Endodermal cell (in vitro differentiated cells): ENCODE results near the gene QSOX1. TPM values are rescaled to one million over a fixed set of nuclear protein-coding genes. Genes with fewer than 3 reads are reported as not detected.

Source experiments
- DNase-seq: peaks from one replicate; pipeline ENCODE4 v3.0.0-alpha.2; 2017
- H3K27ac ChIP-seq: 2 replicates; pipeline ENCODE4 v1.5.1; 2013; ENCODE audit warnings: mild to moderate bottlenecking, low read depth, low read length, moderate library complexity
- H3K27me3 ChIP-seq: 2 replicates; pipeline ENCODE4 v1.6.1; 2013; ENCODE audit warnings: mild to moderate bottlenecking, low read length, moderate library complexity; ENCODE audit not compliant: insufficient read depth, control insufficient read depth, poor library complexity, severe bottlenecking
- H3K36me3 ChIP-seq: 2 replicates; pipeline ENCODE4 v1.7.0; 2013; ENCODE audit warnings: mild to moderate bottlenecking, low read length, moderate library complexity; ENCODE audit not compliant: control insufficient read depth, insufficient read depth
- H3K4me1 ChIP-seq: one replicate; pipeline ENCODE4 v1.7.0; 2013; ENCODE audit warnings: low read length; ENCODE audit not compliant: control insufficient read depth, insufficient read depth
- H3K4me3 ChIP-seq: 2 replicates; pipeline ENCODE4 v1.5.1; 2013; ENCODE audit warnings: mild to moderate bottlenecking, low read length, moderate library complexity
- H3K9ac ChIP-seq: 2 replicates; pipeline ENCODE4 v1.6.1; 2013; ENCODE audit warnings: mild to moderate bottlenecking, low read length, moderate library complexity; ENCODE audit not compliant: poor library complexity, severe bottlenecking; ENCODE audit errors: extremely low read depth
- H3K9me3 ChIP-seq: 2 replicates; pipeline ENCODE4 v1.6.1; 2013; ENCODE audit warnings: mild to moderate bottlenecking, low read length, moderate library complexity; ENCODE audit not compliant: control insufficient read depth
- H3K27ac Mint-ChIP-seq: 2 replicates; pipeline ENCODE4 v1.8.0; 2020; ENCODE audit warnings: mixed read lengths
- H3K27me3 Mint-ChIP-seq: 2 replicates; pipeline ENCODE4 v1.8.0; 2021; ENCODE audit warnings: mild to moderate bottlenecking, mixed read lengths; ENCODE audit not compliant: insufficient read depth
- H3K36me3 Mint-ChIP-seq: 2 replicates; pipeline ENCODE4 v1.8.0; 2020; ENCODE audit warnings: low read depth, mixed read lengths
- H3K4me1 Mint-ChIP-seq: 2 replicates; pipeline ENCODE4 v1.8.0; 2020; ENCODE audit warnings: mixed read lengths
- H3K4me3 Mint-ChIP-seq: 2 replicates; pipeline ENCODE4 v1.8.0; 2020; ENCODE audit warnings: mild to moderate bottlenecking, moderate library complexity, mixed read lengths
- H3K9me3 Mint-ChIP-seq: 2 replicates; pipeline ENCODE4 v1.8.0; 2020; ENCODE audit warnings: mild to moderate bottlenecking, mixed read lengths
- WGBS, 2 experiments: methylation state at CpG; one replicate each; pipeline versions ENCODE4 v1.1.5 to v1.1.7; 2013; ENCODE audit warnings: missing lambda C conversion rate in 2 of 2, mixed read lengths in 1 of 2; ENCODE audit not compliant: insufficient coverage in 1 of 2, insufficient read length in 1 of 2; 5-methylcytosine and 5-hydroxymethylcytosine counted together
- total RNA-seq, 2 donors: library from RNA; stranded (reverse); fragmentation: NEBNext Ultra II Directional in 1 of 2; extraction: Animal tissue kit (Norgen Biotek cat#: 25700) in 1 of 2; gene quantifications; 2 replicates in 1 of 2; 3 replicates in 1 of 2; pipeline ENCODE4 v1.2.1, GENCODE V29; 2021
- TF ChIP-seq, protein P1 (sequence below): fragments of 200-600 bp; sonication (generic); conservative IDR thresholded peaks from 2 replicates; pipeline ENCODE4 v1.5.0; 2021; ENCODE audit warnings: antibody characterized with exemption, mild to moderate bottlenecking

QSOX1 gene
- total RNA-seq, 2 donors from 2014 or later = 77.9 to 116 TPM

DNA sequence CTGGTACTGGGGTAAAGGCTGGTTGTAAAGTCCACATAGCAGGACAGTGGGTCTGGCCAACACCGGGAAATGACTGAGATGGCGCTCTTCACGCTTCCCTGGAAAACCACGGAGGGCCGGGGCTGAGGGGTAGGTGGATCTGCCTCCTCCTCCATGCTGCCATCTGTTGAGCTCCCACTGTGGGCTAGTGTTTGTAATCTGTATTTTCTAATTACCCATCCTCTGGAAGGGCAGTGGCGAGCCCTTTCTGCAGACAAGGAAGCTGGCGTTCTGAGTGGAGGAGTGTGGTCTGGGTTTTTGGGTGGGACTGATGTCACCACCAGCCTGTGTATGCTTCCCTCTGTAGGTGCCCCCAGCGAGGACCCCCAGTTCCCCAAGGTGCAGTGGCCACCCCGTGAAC, 41.2 kb downstream of the QSOX1 start:
- Mint-ChIP-seq H3K27me3 (peaks cover 45% of the 10 kb centered on the region), H3K36me3 (peaks cover 32% of the 10 kb centered on the region), H3K9me3 (no peaks in the 10 kb centered on the region), H3K27ac (no peak overlapping the region), H3K4me1 (peaks cover 20% of the 10 kb centered on the region), H3K4me3 (no peak overlapping the region)
- 93 to 96% methylated on average over 3 to 9 of the region's 9 CpGs for WGBS, 2 experiments
- peaks cover 2% of the 10 kb centered on the region for H3K4me1 ChIP-seq
- H3K27me3 ChIP-seq = peaks cover 42% of the 10 kb centered on the region
- TF ChIP-seq, protein P1, sequence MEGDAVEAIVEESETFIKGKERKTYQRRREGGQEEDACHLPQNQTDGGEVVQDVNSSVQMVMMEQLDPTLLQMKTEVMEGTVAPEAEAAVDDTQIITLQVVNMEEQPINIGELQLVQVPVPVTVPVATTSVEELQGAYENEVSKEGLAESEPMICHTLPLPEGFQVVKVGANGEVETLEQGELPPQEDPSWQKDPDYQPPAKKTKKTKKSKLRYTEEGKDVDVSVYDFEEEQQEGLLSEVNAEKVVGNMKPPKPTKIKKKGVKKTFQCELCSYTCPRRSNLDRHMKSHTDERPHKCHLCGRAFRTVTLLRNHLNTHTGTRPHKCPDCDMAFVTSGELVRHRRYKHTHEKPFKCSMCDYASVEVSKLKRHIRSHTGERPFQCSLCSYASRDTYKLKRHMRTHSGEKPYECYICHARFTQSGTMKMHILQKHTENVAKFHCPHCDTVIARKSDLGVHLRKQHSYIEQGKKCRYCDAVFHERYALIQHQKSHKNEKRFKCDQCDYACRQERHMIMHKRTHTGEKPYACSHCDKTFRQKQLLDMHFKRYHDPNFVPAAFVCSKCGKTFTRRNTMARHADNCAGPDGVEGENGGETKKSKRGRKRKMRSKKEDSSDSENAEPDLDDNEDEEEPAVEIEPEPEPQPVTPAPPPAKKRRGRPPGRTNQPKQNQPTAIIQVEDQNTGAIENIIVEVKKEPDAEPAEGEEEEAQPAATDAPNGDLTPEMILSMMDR = no peak
- H3K9ac ChIP-seq = no peak overlapping the region
- H3K4me3 ChIP-seq = no peak overlapping the region
- no peak overlapping the region for H3K27ac ChIP-seq
- DNase-seq = no peak
- H3K9me3 ChIP-seq = no peaks in the 10 kb centered on the region
- peaks cover 8% of the 10 kb centered on the region for H3K36me3 ChIP-seq

DNA sequence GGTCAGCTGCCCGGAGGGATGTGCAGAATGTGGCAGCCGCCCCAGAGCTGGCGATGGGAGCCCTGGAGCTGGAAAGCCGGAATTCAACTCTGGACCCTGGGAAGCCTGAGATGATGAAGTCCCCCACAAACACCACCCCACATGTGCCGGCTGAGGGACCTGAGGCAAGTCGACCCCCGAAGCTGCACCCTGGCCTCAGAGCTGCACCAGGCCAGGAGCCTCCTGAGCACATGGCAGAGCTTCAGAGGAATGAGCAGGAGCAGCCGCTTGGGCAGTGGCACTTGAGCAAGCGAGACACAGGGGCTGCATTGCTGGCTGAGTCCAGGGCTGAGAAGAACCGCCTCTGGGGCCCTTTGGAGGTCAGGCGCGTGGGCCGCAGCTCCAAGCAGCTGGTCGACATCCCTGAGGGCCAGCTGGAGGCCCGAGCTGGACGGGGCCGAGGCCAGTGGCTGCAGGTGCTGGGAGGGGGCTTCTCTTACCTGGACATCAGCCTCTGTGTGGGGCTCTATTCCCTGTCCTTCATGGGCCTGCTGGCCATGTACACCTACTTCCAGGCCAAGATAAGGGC, 41.9 kb downstream of the QSOX1 start:
- peaks cover 26% of the 10 kb centered on the region for H3K36me3 Mint-ChIP-seq
- no peak overlapping the region for H3K4me3 Mint-ChIP-seq
- H3K4me3 ChIP-seq = no peak overlapping the region
- H3K36me3 ChIP-seq = peaks cover 8% of the 10 kb centered on the region
- H3K27ac Mint-ChIP-seq = no peak overlapping the region
- 95 to 96% methylated on average over 6 to 17 of the region's 17 CpGs for WGBS, 2 experiments
- DNase-seq = no peak
- no peaks in the 10 kb centered on the region for H3K9me3 Mint-ChIP-seq
- H3K9ac ChIP-seq = no peak overlapping the region
- no peaks in the 10 kb centered on the region for H3K9me3 ChIP-seq
- peaks cover 2% of the 10 kb centered on the region for H3K4me1 ChIP-seq
- H3K27me3 Mint-ChIP-seq = peaks cover 47% of the 10 kb centered on the region
- TF ChIP-seq, protein P1 = no peak
- peaks cover 20% of the 10 kb centered on the region for H3K4me1 Mint-ChIP-seq
- H3K27me3 ChIP-seq = peaks cover 48% of the 10 kb centered on the region
- H3K27ac ChIP-seq = no peak overlapping the region

DNA sequence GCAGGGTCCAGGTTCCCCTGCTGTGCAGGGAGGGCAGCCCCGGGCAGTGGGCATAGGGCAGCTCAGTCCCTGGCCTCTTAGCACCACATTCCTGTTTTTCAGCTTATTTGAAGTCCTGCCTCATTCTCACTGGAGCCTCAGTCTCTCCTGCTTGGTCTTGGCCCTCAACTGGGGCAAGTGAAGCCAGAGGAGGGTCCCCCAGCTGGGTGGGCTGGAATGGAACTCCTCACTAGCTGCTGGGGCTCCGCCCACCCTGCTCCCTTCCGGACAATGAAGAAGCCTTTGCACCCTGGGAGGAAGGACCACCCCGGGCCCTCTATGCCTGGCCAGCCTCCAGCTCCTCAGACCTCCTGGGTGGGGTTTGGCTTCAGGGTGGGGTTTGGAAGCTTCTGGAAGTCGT, 42.6 kb downstream of the QSOX1 start:
- H3K36me3 Mint-ChIP-seq = peaks cover 22% of the 10 kb centered on the region

More for the DNA sequence above, 42.6 kb downstream of the QSOX1 start:
- 95% methylated on average over 5 of the region's 5 CpGs; no CpG with 5 or more reads in 1 of the 2 experiments for WGBS, 2 experiments
- Mint-ChIP-seq H3K4me3 (no peak overlapping the region), H3K4me1 (peaks cover 18% of the 10 kb centered on the region), H3K9me3 (no peaks in the 10 kb centered on the region), H3K27ac (no peak overlapping the region), H3K27me3 (peaks cover 54% of the 10 kb centered on the region)
- Histone ChIP-seq H3K9me3 (no peaks in the 10 kb centered on the region), H3K4me1 (peaks cover 2% of the 10 kb centered on the region), H3K36me3 (peaks cover 8% of the 10 kb centered on the region), H3K27me3 (peaks cover 55% of the 10 kb centered on the region), H3K27ac (no peak overlapping the region), H3K4me3 (no peak overlapping the region), H3K9ac (no peak overlapping the region)
- TF ChIP-seq, protein P1 = no peak
- DNase-seq = no peak
